ENCODE results near the gene CFAP65.

The CFAP65 gene

GRCh38 chr2:218961651-218962570, 79.4 kb downstream of the CFAP65 start:
- no peak for DNase-seq

GRCh38 chr2:218961229-218961628, 80.1 kb downstream of the CFAP65 start:
- DNase-seq, result no peak

GRCh38 chr2:218960309-218961165, 80.8 kb downstream of the CFAP65 start:
- no peak for DNase-seq

DNA sequence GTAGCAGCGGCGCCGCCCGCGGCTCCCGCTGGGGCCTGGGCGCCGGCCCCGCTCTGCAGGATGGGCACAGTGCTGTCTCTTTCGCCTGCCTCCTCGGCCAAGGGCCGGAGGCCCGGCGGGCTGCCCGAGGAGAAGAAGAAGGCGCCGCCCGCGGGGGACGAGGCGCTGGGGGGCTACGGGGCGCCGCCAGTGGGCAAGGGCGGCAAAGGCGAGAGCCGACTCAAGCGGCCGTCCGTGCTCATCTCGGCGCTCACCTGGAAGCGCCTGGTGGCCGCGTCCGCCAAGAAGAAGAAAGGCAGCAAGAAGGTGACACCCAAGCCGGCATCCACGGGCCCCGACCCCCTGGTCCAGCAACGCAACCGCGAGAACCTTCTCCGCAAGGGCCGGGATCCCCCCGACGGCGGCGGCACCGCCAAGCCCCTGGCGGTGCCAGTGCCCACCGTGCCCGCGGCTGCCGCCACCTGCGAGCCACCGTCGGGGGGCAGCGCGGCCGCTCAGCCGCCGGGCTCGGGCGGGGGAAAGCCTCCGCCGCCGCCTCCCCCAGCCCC, 81.5 kb downstream of the CFAP65 start:
- DNase-seq, result no peak

GRCh38 chr2:218959141-218959731, 82.1 kb downstream of the CFAP65 start, which contains the start of gene CDK5R2:
Gene CDK5R2, plus strand, starts transcription at chr2:218959666. Its CDS starts 155 bp downstream, at chr2:218959821.
- DNase-seq, result no peak

- DNase-seq, result no peak
Observed at GRCh38 chr2:218958276-218958675, 83.0 kb downstream of the CFAP65 start.

DNA sequence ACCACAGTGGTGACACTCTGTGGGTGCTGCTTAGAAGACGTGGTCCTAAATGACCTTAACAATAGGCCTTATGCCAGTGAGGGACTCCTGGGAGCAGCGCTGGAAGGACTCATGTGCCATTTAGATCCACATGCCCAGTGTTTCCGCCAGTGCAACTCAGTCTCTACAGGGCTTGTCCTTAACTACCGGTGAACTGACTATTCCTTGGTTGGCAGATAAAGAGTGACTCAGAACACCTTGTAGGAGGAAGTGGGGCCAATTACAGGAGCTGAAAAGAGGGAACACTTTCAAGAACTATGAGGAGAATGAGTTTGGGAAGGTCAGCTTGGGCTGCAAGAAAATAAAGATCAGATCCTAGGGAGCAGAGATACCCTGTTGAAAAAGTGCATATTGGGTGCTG, 83.6 kb downstream of the CFAP65 start:
- no peak for DNase-seq

GRCh38 chr2:218956039-218956438, 85.3 kb downstream of the CFAP65 start:
- DNase-seq, result no peak

- no peak for DNase-seq
Observed at GRCh38 chr2:218954541-218955300, 86.6 kb downstream of the CFAP65 start.

DNA sequence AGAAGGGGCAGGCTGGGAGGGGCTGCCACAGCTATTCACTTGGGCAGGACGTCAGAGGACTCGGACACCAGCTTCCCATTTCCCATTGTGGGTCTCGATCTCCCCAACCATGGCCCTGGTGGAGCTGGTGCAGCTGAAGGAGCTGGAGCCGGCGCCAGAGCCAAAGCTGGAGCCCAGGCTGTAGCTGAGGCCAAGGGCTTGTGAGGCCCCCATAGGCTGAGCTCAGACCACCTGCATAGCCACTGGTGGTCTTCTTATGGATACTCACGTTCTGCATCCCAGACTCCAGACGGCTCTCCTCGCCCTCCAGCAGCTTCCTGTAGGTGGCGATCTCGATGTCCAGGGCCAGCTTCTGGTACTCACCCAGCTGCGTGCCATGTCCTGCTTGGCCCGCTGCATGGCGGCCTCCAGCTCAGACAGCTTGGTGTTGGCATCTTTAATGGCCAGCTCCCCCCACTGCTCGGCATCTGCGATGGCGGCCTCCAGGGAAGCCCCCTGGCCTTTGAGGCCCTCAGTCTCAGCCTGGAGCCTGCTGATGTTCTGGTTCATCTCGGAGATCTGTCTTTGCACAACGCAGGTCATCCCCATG, 87.9 kb downstream of the CFAP65 start:
- DNase-seq, result no peak
